Activated CD8-positive, alpha-beta memory T cell treated with anti-CD3 and anti-CD28 coated beads, Interleukin-2, amount 50 U/mL, for 1 hour (primary cell): ENCODE results near the gene PFN3.
"Not testable (repeated sequence)": the region's sequence is repeated elsewhere in the genome, so short reads cannot be mapped to it uniquely, and the experiment has no call there.

Source experiments
- DNase-seq: peaks from one replicate; pipeline ENCODE4 v3.0.0-alpha.2; 2020; ENCODE audit errors: extremely low read depth

PFN3 gene

DNA sequence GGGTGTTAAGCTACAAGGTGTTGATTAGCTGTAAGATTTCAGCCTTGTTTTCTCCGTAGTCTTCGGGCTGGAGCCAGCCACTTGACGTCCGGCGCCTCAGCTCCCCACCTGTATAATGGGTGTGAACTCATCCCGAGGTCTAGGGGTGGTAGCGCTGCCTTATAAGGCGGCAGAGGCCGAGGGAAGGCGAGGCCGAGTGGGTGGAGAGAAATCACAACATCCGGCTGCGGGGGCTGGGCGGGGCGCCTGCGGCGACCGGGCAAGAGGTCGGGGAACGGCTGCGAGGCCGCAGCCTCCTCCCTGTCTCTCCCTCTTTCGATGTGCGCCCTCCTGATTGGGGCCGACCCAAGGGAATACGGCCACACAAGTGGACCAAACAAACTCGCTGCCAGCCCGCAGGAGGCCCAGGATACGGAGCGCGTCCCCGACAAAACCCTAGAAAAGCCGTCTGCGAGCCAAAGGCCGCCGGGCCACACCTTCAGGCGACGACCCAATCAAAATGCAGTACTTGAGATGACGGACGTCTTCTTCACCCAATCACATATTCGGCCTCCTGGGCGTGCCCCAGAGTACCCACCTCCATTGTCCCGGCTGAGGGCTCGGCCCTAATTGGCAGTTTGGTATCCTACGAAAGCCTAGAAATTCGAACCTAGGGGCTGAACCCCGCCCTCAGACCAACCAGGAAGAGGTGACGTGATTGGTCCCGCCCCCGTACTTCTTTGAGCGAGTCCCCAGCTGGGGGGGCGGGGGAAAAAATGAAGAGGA lies 25.5 kb upstream of the PFN3 start:
- peak; percentile 100 for DNase-seq

DNA sequence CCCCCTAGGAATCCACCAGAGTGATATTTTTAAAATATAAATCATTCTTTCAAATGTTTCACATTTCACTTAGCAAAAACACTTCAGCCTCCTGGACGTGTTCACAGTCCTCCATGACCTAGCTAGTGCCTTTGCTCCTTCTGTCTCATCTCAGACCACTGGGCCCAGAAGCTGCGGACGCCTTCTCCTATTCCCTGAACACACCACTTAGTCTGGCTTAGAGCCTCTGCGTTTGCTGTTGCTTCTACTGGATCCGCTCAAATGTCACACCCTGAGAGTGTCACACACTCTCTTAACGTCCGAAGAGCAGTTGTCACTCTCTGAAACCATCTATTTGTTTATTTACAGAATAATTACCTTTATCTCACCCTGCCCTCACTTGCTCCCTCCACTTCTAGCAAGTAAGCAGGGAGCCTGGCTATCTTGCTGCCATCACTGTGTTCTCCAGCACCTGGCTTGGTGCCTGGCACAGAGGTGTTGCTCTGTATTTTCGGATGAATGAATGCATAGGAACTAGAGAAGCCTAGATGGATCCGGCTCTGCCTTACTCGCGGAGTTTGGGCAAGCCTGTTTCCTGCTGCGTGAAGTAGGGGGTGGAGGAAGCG lies 24.8 kb upstream of the PFN3 start:
- DNase-seq: no peak

DNA sequence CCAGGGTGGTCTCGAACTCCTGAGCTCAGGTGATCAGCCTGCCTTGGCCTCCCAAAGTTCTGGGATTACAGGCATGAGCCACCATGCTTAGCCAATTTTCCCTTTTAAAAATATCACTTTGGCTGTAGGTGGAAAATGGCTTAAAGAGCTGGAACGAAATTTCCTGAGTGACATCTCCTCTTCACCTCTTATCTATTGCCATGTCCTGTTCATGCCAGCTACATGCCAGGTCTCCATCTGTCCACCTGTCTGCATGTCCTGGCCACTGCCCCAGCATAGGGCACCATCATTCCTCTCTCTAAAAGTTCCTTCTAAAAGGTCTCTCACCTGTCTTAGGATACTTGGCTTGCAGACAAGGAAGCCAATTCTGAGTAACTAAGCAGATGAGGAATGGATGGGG lies 23.2 kb upstream of the PFN3 start:
- no peak for DNase-seq

DNA sequence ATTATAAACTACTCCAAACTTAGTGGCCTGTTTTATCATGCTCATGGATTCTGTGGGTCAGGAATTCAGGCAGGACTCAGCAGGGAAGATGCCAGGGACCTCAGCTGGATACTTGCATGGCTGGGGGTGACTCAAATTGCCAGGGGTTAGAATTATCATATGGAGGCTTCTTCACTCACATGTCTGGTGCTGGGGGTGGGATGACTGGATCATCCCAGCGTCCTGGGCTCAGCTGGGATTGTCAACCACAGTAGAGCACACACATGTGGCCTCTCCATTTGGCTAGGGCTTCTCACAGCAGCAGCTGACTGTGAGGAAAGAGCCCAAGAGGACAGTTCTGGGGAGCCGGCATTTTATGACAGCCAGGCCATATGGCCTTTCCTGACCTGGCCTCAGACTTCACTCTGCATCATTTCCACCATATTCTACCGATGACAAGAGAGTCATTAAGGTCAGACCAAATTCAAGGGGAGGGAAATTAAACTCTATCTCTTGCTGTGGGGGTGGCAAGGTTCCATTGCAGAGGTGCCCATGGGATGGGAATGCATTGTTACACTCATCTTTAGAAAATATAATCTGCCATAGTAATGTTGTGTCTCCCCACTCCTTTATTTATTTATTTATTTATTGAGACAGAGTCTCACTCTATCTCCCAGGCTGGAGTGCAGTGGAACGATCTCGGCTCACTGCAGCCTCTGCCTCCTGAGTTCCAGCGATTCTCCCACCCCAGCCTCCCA lies 20.8 kb upstream of the PFN3 start:
- DNase-seq: no peak

- DNase-seq: not testable (repeated sequence)
These were observed 20.0 kb upstream of the PFN3 start for GRCh38 chr5:177420472-177420871.

DNA sequence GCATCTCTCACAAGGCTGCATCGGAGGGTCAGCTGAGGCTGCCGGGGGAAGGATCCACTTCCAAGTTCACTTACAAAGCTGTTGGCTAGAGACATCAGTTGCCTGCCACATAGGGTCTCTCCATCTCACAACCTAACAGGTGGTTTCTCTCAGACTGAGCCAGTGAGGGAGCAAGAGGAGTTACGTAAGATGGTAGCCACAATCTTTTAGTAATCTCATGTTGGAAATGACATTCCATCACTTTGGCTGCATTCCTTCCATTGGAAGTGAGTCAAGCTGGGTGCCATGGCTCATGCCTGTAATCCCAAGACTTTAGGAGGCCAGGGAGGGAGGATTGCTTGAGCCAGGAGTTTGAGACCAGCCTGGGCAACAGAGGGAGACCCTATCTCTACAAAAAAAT lies 18.6 kb upstream of the PFN3 start:
- DNase-seq: no peak

GRCh38 chr5:177417081-177417480 lies 16.6 kb upstream of the PFN3 start:
- DNase-seq: not testable (repeated sequence)

DNA sequence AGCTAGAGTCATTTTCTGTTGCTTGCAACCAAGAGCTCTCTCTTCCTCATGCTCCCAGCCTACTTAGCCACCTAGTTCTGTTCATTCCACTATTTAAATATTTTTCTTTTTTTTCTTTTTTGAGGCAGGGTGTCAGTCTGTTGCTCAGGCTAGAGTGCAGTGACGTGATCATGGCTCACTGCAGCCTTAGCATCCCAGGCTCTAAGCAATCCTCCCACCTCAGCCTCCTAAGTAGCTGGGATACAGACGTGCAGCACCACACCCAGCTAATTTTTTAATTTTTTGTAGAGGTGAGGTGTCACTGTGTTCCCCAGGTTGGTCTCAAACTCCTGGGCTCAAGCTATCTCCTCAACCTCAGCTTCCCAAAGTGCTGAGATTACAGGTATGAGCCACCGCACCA lies 14.0 kb upstream of the PFN3 start:
- DNase-seq: no peak

DNA sequence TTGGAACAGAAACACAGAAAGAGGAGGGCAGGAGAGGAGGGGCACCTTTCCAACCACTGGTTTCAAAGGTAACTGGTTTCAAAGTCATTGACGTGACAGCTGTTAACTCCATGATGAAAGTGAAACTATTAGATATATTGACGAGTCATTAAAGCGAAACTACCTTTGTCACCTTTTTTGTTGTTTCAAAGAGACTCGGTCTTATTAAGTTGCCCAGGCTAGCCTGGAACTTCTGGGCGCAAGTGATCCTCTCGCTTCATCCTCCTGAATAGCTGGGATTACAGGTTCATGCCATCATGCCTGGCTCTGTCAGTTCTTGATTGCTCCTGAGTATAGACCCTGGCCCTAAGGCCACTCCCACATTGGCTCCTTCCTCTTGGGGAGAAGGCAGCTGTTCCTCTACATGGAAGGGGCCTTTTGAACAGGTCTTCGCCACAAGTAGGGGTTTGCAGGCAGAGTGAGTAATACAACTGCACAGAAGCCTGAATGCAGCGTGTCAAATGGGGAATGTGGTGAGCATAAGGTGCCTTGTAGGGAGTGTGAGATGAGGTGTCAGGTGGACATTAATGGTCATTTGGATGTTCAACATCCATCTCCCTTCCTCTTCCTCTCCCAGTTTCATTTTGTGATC lies 12.3 kb upstream of the PFN3 start:
- no peak for DNase-seq

GRCh38 chr5:177410575-177410974 lies 10.1 kb upstream of the PFN3 start:
- no peak for DNase-seq

- no peak for DNase-seq
These were observed 8.8 kb upstream of the PFN3 start, which contains the start of gene F12 for GRCh38 chr5:177409043-177409801. Gene F12 (minus strand): TSS chr5:177409564. CDS start chr5:177409527, 37 bp downstream.

GRCh38 chr5:177405805-177406204 lies 5.3 kb upstream of the PFN3 start:
- no peak for DNase-seq

GRCh38 chr5:177405312-177405711 lies 4.9 kb upstream of the PFN3 start:
- no peak for DNase-seq

DNA sequence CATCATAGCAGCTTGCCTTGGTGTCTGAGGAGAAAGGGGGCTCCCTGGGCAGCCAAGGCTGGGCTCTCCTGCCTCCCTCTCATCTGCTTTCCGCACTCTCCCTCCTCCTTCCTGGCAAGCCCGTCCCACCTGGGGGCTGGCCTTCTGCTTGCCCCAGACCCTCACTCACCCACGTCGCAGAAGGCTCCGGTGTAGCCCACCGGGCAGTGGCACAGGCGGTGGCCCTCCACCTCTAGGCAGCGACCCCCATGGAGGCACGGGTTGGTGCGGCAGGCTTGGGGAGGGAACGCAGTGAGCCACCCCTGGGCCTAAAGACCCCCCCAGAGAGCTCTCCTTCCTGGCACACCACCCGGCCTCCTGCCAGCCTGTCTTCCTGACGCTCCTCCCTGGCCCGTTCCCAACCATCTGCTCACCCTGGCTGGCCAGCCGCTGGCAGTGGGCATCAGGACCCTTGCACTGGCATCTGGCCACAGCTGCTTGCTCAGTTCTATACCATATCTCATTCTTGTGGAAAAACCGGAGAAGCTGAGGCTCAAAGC lies 4.2 kb upstream of the PFN3 start:
- no peak for DNase-seq

GRCh38 chr5:177403792-177404640 lies 3.6 kb upstream of the PFN3 start:
- DNase-seq: peak; percentile 70

GRCh38 chr5:177403102-177403791 lies 2.8 kb upstream of the PFN3 start:
- no peak for DNase-seq

- DNase-seq: no peak
These were observed 2.0 kb upstream of the PFN3 start for GRCh38 chr5:177402271-177403043.

DNA sequence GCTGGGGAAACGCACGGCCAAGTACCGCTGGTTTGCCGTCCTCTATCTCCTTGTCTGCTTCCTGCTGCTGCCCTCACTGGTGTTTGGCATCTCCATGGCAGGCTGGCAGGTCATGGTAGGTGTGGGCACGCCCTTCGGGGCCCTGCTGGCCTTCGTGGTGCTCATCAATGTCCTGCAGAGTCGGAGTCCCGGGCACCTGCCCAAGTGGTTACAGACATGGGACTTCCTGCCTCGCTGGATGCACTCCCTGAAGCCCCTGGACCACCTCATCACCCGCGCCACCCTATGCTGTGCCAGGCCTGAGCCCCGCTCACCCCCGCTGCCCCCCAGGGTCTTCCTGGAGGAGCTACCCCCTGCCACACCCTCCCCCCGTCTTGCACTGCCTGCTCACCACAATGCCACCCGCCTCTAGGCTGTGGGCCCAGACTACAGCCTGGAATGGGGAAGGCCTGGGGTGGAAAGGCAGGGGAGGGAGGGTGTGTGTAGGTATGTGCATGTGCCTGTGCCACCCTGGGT lies 2.5 kb downstream of the PFN3 start:
- DNase-seq: no peak

GRCh38 chr5:177396807-177397206 lies 3.7 kb downstream of the PFN3 start:
- no peak for DNase-seq
